Thymus (tissue), 11 donors: Measurements from ENCODE around the gene CD7. TPM values are rescaled to one million over a fixed set of nuclear protein-coding genes. Genes with fewer than 3 reads are reported as not detected.
A peak's percentile ranks its signal among the peaks of the same experiment; 100 is the strongest.

Experiments used
- DNase-seq, 9 donors: peaks; one replicate each; pipeline ENCODE4 v3.0.0-alpha.2; 2013; ENCODE audit warnings: low spot score in 9 of 9, low read depth in 6 of 9, missing footprints in 1 of 9
- H3K27ac ChIP-seq, 2 donors: one replicate each; pipeline ENCODE4 v1.5.1; 2013; ENCODE audit warnings: control low read depth in 1 of 2, low read depth in 1 of 2, low read length in 1 of 2, mild to moderate bottlenecking in 1 of 2, moderate library complexity in 1 of 2
- H3K27me3 ChIP-seq, 2 donors: one replicate each; pipeline ENCODE4 v1.5.1; 2013; ENCODE audit warnings: low read length in 1 of 2; ENCODE audit not compliant: control insufficient read depth in 2 of 2, insufficient read depth in 1 of 2
- H3K36me3 ChIP-seq, 2 donors: one replicate each; pipeline ENCODE4 v1.5.1; 2013; ENCODE audit warnings: low read length in 1 of 2, mild to moderate bottlenecking in 1 of 2, moderate library complexity in 1 of 2; ENCODE audit not compliant: control insufficient read depth in 2 of 2, insufficient read depth in 2 of 2
- H3K4me1 ChIP-seq, 2 donors: one replicate each; pipeline ENCODE4 v1.5.1; 2013; ENCODE audit warnings: low read length in 2 of 2; ENCODE audit not compliant: control insufficient read depth in 2 of 2, insufficient read depth in 2 of 2
- H3K4me3 ChIP-seq, 2 donors: one replicate each; pipeline ENCODE4 v1.5.1; 2013; ENCODE audit warnings: low read length in 2 of 2, control low read depth in 1 of 2, mild to moderate bottlenecking in 1 of 2
- H3K9me3 ChIP-seq, 2 donors: one replicate each; pipeline ENCODE4 v1.5.1; 2013; ENCODE audit warnings: low read length in 1 of 2, mild to moderate bottlenecking in 1 of 2; ENCODE audit not compliant: control insufficient read depth in 2 of 2, insufficient read depth in 1 of 2
- WGBS: extraction: QIAGEN DNeasy Blood & Tissue Kit; methylation state at CpG from one replicate; pipeline ENCODE4 v1.1.7; 2013; 5-methylcytosine and 5-hydroxymethylcytosine counted together
- polyA plus RNA-seq: library from polyadenylated mRNA; stranded (reverse); fragments of 200-250 nt; gene quantifications from one replicate; pipeline ENCODE4 v1.2.3, GENCODE V29; 2013
- total RNA-seq: library from RNA; stranded (reverse); fragments of 120-200 nt; gene quantifications from one replicate; pipeline ENCODE4 v1.2.4, GENCODE V29; 2013
- donor health status: healthy.

The CD7 gene
- total and polyA plus RNA-seq, 2 donors, result 67.9 to 153 TPM

GRCh38 chr17:82278308-82278707, 39.1 kb downstream of the CD7 start:
- H3K9me3 ChIP-seq, result peaks cover 0 to 3% of the 10 kb centered on the region in 2 donors
- H3K27ac ChIP-seq, result no peak overlapping the region
- H3K27me3 ChIP-seq, result no peaks in the 10 kb centered on the region
- peaks cover 4 to 26% of the 10 kb centered on the region in 2 donors for H3K4me1 ChIP-seq
- H3K4me3 ChIP-seq, result no peak overlapping the region
- WGBS, result 95% methylated on average over 9 of the region's 9 CpGs
- H3K36me3 ChIP-seq, result no peaks in the 10 kb centered on the region
- no peak for DNase-seq

DNA sequence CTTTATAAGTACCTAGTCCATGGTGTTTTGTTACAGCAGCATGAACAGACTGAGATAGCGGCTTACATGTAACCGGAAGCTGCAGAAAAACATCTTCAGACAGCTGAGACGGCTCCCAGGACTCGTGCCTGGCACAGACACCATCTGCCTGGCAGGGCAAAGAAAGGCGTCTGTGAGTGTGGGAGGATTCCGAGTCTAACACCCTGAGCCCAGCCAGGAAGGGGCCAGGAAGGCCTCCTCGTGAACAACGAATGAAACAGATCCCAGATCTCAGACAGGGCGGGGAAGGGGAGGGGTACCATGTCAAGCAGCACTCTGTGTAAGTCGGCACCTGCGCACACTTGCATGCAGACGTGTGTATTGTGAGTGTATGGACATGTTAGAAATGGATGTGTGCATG, 39.6 kb downstream of the CD7 start:
- Histone ChIP-seq H3K4me3 (no peak overlapping the region), H3K27ac (no peak overlapping the region), H3K36me3 (no peaks in the 10 kb centered on the region), H3K27me3 (no peaks in the 10 kb centered on the region), H3K4me1 (peaks cover 4 to 25% of the 10 kb centered on the region in 2 donors), H3K9me3 (peaks cover 0 to 3% of the 10 kb centered on the region in 2 donors)
- DNase-seq, result no peak
- 95% methylated on average over 12 of the region's 12 CpGs for WGBS

GRCh38 chr17:82276938-82277337, 40.5 kb downstream of the CD7 start:
- Histone ChIP-seq H3K9me3 (peaks cover 0 to 3% of the 10 kb centered on the region in 2 donors), H3K27ac (no peak overlapping the region), H3K4me3 (no peak overlapping the region), H3K27me3 (no peaks in the 10 kb centered on the region), H3K4me1 (peaks cover 10 to 31% of the 10 kb centered on the region in 2 donors), H3K36me3 (peaks cover 1% of the 10 kb centered on the region in 2 donors)
- no peak for DNase-seq
- WGBS, result 98% methylated on average over 5 of the region's 5 CpGs

- Histone ChIP-seq H3K27me3 (no peaks in the 10 kb centered on the region), H3K9me3 (no peaks in the 10 kb centered on the region), H3K27ac (no peak overlapping the region), H3K4me3 (no peak overlapping the region), H3K4me1 (peaks cover 15 to 36% of the 10 kb centered on the region in 2 donors), H3K36me3 (peaks cover 14 to 16% of the 10 kb centered on the region in 2 donors)
- whole genome bisulfite sequencing, result 96% methylated on average over 14 of the region's 14 CpGs
- DNase-seq, result no peak
Measured at GRCh38 chr17:82275326-82275725, 42.1 kb downstream of the CD7 start.

GRCh38 chr17:82274134-82275020, 43.0 kb downstream of the CD7 start:
- peak overlapping the region in 1 of 2 donors; percentile 2 for H3K27ac ChIP-seq
- peaks cover 23 to 25% of the 10 kb centered on the region in 2 donors for H3K36me3 ChIP-seq
- no peaks in the 10 kb centered on the region for H3K9me3 ChIP-seq
- peak overlapping the region; percentile 82 to 98 for H3K4me3 ChIP-seq
- WGBS, result 89% methylated on average over 27 of the region's 27 CpGs
- peaks cover 15 to 44% of the 10 kb centered on the region in 2 donors for H3K4me1 ChIP-seq
- DNase-seq, result no peak
- H3K27me3 ChIP-seq, result no peaks in the 10 kb centered on the region

- no peaks in the 10 kb centered on the region for H3K9me3 ChIP-seq
- peak; percentile 79 to 96 (median 87) for DNase-seq
- H3K27me3 ChIP-seq, result no peaks in the 10 kb centered on the region
- H3K27ac ChIP-seq, result peak within 1 kb of the TSS; percentile 90 to 97
- 8% methylated on average over 80 of the region's 80 CpGs for WGBS
- H3K36me3 ChIP-seq, result peaks cover 30 to 32% of the 10 kb centered on the region in 2 donors
- peak within 1 kb of the TSS; percentile 82 to 98 for H3K4me3 ChIP-seq
- H3K4me1 ChIP-seq, result peaks cover 15 to 43% of the 10 kb centered on the region in 2 donors
Measured at GRCh38 chr17:82273327-82274133, 43.9 kb downstream of the CD7 start, which contains the start of gene CSNK1D. CSNK1D (minus strand) TSS chr17:82273700; CDS start chr17:82273381, 319 bp downstream.

GRCh38 chr17:82272495-82273326, 44.7 kb downstream of the CD7 start:
- Histone ChIP-seq H3K4me3 (peak overlapping the region; percentile 82 to 98), H3K36me3 (peaks cover 37 to 40% of the 10 kb centered on the region in 2 donors), H3K4me1 (peaks cover 15 to 42% of the 10 kb centered on the region in 2 donors), H3K27ac (peak overlapping the region; percentile 90 to 97), H3K9me3 (no peaks in the 10 kb centered on the region), H3K27me3 (no peaks in the 10 kb centered on the region)
- DNase-seq, result peak in 4 of 9 donors; percentile 22 to 47 (median 33)
- under 1% methylated on average over 56 of the region's 57 CpGs for WGBS

- WGBS, result 97% methylated on average over 6 of the region's 6 CpGs
- no peaks in the 10 kb centered on the region for H3K27me3 ChIP-seq
- H3K9me3 ChIP-seq, result no peaks in the 10 kb centered on the region
- peaks cover 15 to 46% of the 10 kb centered on the region in 2 donors for H3K4me1 ChIP-seq
- no peak for DNase-seq
- H3K4me3 ChIP-seq, result no peak overlapping the region
- no peak overlapping the region for H3K27ac ChIP-seq
- H3K36me3 ChIP-seq, result peaks cover 44 to 52% of the 10 kb centered on the region in 2 donors
Measured at GRCh38 chr17:82271401-82271800, 46.0 kb downstream of the CD7 start.
